Trophoblast cell (in vitro differentiated cells and primary cell): ENCODE measurements around the gene SLC39A6.

Source experiments
- DNase-seq, 2 donors: peaks; one replicate each; pipeline ENCODE4 v3.0.0-alpha.2; 2016
- H2AFZ ChIP-seq: 2 replicates; pipeline ENCODE4 v1.6.1; 2013; ENCODE audit warnings: low read length, moderate library complexity, mild to moderate bottlenecking; ENCODE audit not compliant: insufficient read depth, poor library complexity
- H2AK5ac ChIP-seq: 2 replicates; pipeline ENCODE4 v1.6.1; 2013; ENCODE audit warnings: mild to moderate bottlenecking, low read length
- H2BK120ac ChIP-seq: 2 replicates; pipeline ENCODE4 v1.6.1; 2013; ENCODE audit warnings: low read length, mild to moderate bottlenecking, moderate library complexity; ENCODE audit not compliant: insufficient read depth, poor library complexity
- H2BK12ac ChIP-seq: 2 replicates; pipeline ENCODE4 v1.6.1; 2013; ENCODE audit warnings: mild to moderate bottlenecking, low read length, moderate library complexity
- H2BK5ac ChIP-seq: 2 replicates; pipeline ENCODE4 v1.6.1; 2013; ENCODE audit warnings: low read length, low read depth, moderate library complexity, mild to moderate bottlenecking; ENCODE audit not compliant: poor library complexity
- H3K14ac ChIP-seq: 2 replicates; pipeline ENCODE4 v1.6.1; 2013; ENCODE audit warnings: mild to moderate bottlenecking, low read length
- H3K18ac ChIP-seq: 2 replicates; pipeline ENCODE4 v1.6.1; 2013; ENCODE audit warnings: mild to moderate bottlenecking, low read length
- H3K23ac ChIP-seq: 2 replicates; pipeline ENCODE4 v1.6.1; 2013; ENCODE audit warnings: low read length
- H3K27ac ChIP-seq: 2 replicates; pipeline ENCODE4 v1.5.1; 2013; ENCODE audit warnings: low read depth, mild to moderate bottlenecking, inconsistent platforms, low read length, moderate library complexity
- H3K27me3 ChIP-seq: 2 replicates; pipeline ENCODE4 v1.6.1; 2013; ENCODE audit warnings: inconsistent platforms, mild to moderate bottlenecking, low read length, moderate library complexity; ENCODE audit not compliant: insufficient read depth
- H3K36me3 ChIP-seq, 2 experiments: 1 replicate in 1 of 2; 2 replicates in 1 of 2; pipeline ENCODE4 v1.6.1; 2013; ENCODE audit warnings: low read length in 2 of 2, mild to moderate bottlenecking in 2 of 2, moderate library complexity in 1 of 2; ENCODE audit not compliant: insufficient read depth in 2 of 2, control insufficient read depth in 1 of 2
- H3K4ac ChIP-seq: 2 replicates; pipeline ENCODE4 v1.6.1; 2013; ENCODE audit warnings: low read depth, mild to moderate bottlenecking, low read length, moderate library complexity
- H3K4me1 ChIP-seq, 2 experiments: 1 replicate in 1 of 2; 2 replicates in 1 of 2; pipeline ENCODE4 v1.6.1; 2013; ENCODE audit warnings: low read length in 2 of 2, mild to moderate bottlenecking in 2 of 2, moderate library complexity in 1 of 2; ENCODE audit not compliant: insufficient read depth in 2 of 2, control insufficient read depth in 1 of 2
- H3K4me2 ChIP-seq: 2 replicates; pipeline ENCODE4 v1.6.1; 2013; ENCODE audit warnings: inconsistent platforms, mild to moderate bottlenecking, low read length, moderate library complexity
- H3K4me3 ChIP-seq: 2 replicates; pipeline ENCODE4 v1.5.1; 2013; ENCODE audit warnings: mild to moderate bottlenecking, low read depth, low read length, inconsistent platforms
- H3K79me1 ChIP-seq: one replicate; pipeline ENCODE4 v1.6.1; 2013; ENCODE audit warnings: low read length
- H3K79me2 ChIP-seq: 2 replicates; pipeline ENCODE4 v1.6.1; 2013; ENCODE audit warnings: low read length, mild to moderate bottlenecking; ENCODE audit not compliant: control insufficient read depth, insufficient read depth, poor library complexity
- H3K9ac ChIP-seq: 2 replicates; pipeline ENCODE4 v1.6.1; 2013; ENCODE audit warnings: mild to moderate bottlenecking, low read length
- H3K9me3 ChIP-seq: 2 replicates; pipeline ENCODE4 v1.6.1; 2013; ENCODE audit warnings: low read depth, mild to moderate bottlenecking, control low read depth, inconsistent platforms, low read length; ENCODE audit not compliant: insufficient read depth
- H4K12ac ChIP-seq: 2 replicates; pipeline ENCODE4 v1.6.1; 2013; ENCODE audit warnings: low read depth, mild to moderate bottlenecking, low read length, moderate library complexity
- H4K8ac ChIP-seq: 2 replicates; pipeline ENCODE4 v1.6.1; 2013; ENCODE audit warnings: low read depth, mild to moderate bottlenecking, low read length, moderate library complexity
- H4K91ac ChIP-seq: one replicate; pipeline ENCODE4 v1.6.1; 2013; ENCODE audit warnings: low read depth, mild to moderate bottlenecking, low read length, moderate library complexity
- WGBS: extraction: QIAGEN DNeasy Blood & Tissue Kit; methylation state at CpG from one replicate; pipeline ENCODE4 v1.1.7; 2013; ENCODE audit warnings: missing lambda C conversion rate; ENCODE audit not compliant: insufficient read length, insufficient coverage; ENCODE audit errors: extremely low coverage; 5-methylcytosine and 5-hydroxymethylcytosine counted together

Gene SLC39A6

GRCh38 chr18:36104749-36105148 is 24.4 kb downstream of the SLC39A6 start:
- H3K79me1 ChIP-seq: no peaks in the 10 kb centered on the region
- H3K9me3 ChIP-seq: peaks cover 7% of the 10 kb centered on the region
- peaks cover 0 to 2% of the 10 kb centered on the region in 2 experiments for H3K36me3 ChIP-seq
- no CpG with 5 or more reads among the region's 2 CpGs for WGBS
- no peak overlapping the region for H3K4ac ChIP-seq
- no peak overlapping the region for H3K18ac ChIP-seq
- no peak overlapping the region for H3K9ac ChIP-seq
- no peak overlapping the region for H4K12ac ChIP-seq
- H3K23ac ChIP-seq: no peak overlapping the region
- H3K14ac ChIP-seq: no peak overlapping the region
- no peak overlapping the region for H3K4me3 ChIP-seq
- no peak overlapping the region for H2BK5ac ChIP-seq
- no peak overlapping the region for H2BK12ac ChIP-seq
- H2AK5ac ChIP-seq: no peak overlapping the region
- no peak overlapping the region for H4K91ac ChIP-seq
- H3K79me2 ChIP-seq: no peaks in the 10 kb centered on the region
- DNase-seq: no peak
- H2BK120ac ChIP-seq: no peak overlapping the region
- no peak overlapping the region for H4K8ac ChIP-seq
- H3K27ac ChIP-seq: no peak overlapping the region
- peaks cover 2 to 4% of the 10 kb centered on the region in 2 experiments for H3K4me1 ChIP-seq
- no peaks in the 10 kb centered on the region for H3K27me3 ChIP-seq
- no peak overlapping the region for H3K4me2 ChIP-seq
- no peak overlapping the region for H2AFZ ChIP-seq

DNA sequence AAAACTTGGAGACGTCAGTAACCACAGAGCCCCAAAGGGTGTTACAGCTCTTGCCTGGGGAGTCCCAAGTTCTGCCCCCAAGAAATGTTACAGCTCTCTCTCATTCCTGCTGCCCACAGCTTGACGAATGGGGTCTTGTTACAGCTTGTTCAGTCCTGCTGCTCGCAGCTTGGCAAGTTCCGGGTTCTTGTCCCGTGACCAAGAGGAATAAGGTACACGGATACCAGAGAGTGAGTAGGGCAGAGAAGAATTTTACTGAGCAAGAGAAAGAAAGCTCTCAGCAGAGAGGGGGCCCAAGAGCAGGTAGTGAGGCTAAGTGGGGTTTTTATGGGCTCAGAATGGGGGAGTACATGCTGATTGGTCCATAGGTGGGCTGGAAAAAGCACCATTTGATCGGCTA is 27.2 kb downstream of the SLC39A6 start:
- Histone ChIP-seq H3K27ac (no peak overlapping the region), H3K79me2 (no peaks in the 10 kb centered on the region), H4K91ac (no peak overlapping the region), H2BK12ac (no peak overlapping the region), H3K4me2 (no peak overlapping the region), H3K14ac (no peak overlapping the region), H3K36me3 (no peaks in the 10 kb centered on the region), H3K9ac (no peak overlapping the region), H3K79me1 (no peaks in the 10 kb centered on the region), H3K4me3 (no peak overlapping the region), H3K23ac (no peak overlapping the region), H3K18ac (no peak overlapping the region), H3K4ac (no peak overlapping the region), H2AFZ (no peak overlapping the region), H4K8ac (no peak overlapping the region), H3K9me3 (peaks cover 7% of the 10 kb centered on the region), H4K12ac (no peak overlapping the region), H2BK120ac (no peak overlapping the region), H2BK5ac (no peak overlapping the region), H3K4me1 (peaks cover 0 to 3% of the 10 kb centered on the region in 2 experiments), H3K27me3 (no peaks in the 10 kb centered on the region), H2AK5ac (no peak overlapping the region)
- no peak for DNase-seq
- no CpG with 5 or more reads among the region's 7 CpGs for WGBS

- Histone ChIP-seq H3K9ac (no peak overlapping the region), H3K9me3 (peaks cover 7% of the 10 kb centered on the region), H2BK5ac (no peak overlapping the region), H3K27ac (no peak overlapping the region), H3K14ac (no peak overlapping the region), H3K36me3 (no peaks in the 10 kb centered on the region), H3K79me1 (no peaks in the 10 kb centered on the region), H4K12ac (no peak overlapping the region), H3K4me1 (peaks cover 0 to 3% of the 10 kb centered on the region in 2 experiments), H3K23ac (no peak overlapping the region), H3K27me3 (no peaks in the 10 kb centered on the region), H2AK5ac (no peak overlapping the region), H2AFZ (no peak overlapping the region), H3K4me2 (peak overlapping the region; percentile 27), H2BK120ac (no peak overlapping the region), H4K91ac (no peak overlapping the region), H3K4me3 (no peak overlapping the region), H2BK12ac (no peak overlapping the region), H3K4ac (no peak overlapping the region), H3K79me2 (no peaks in the 10 kb centered on the region), H3K18ac (no peak overlapping the region), H4K8ac (no peak overlapping the region)
- DNase-seq: no peak
These were observed 29.8 kb downstream of the SLC39A6 start for GRCh38 chr18:36099311-36099710.

- Histone ChIP-seq H3K18ac (no peak overlapping the region), H3K9me3 (peaks cover 7% of the 10 kb centered on the region), H3K36me3 (no peaks in the 10 kb centered on the region), H2BK120ac (no peak overlapping the region), H3K14ac (no peak overlapping the region), H2BK5ac (no peak overlapping the region), H2AK5ac (no peak overlapping the region), H4K8ac (no peak overlapping the region), H3K4ac (no peak overlapping the region), H3K23ac (no peak overlapping the region), H3K9ac (no peak overlapping the region), H3K4me2 (no peak overlapping the region), H3K27ac (no peak overlapping the region), H3K4me1 (peaks cover 0 to 3% of the 10 kb centered on the region in 2 experiments), H2BK12ac (no peak overlapping the region), H3K79me2 (no peaks in the 10 kb centered on the region), H3K27me3 (no peaks in the 10 kb centered on the region), H3K79me1 (no peaks in the 10 kb centered on the region), H4K12ac (no peak overlapping the region), H4K91ac (no peak overlapping the region), H2AFZ (no peak overlapping the region), H3K4me3 (no peak overlapping the region)
- no peak for DNase-seq
These were observed 32.2 kb downstream of the SLC39A6 start for GRCh38 chr18:36096955-36097354.
